Measurements from ENCODE around the gene CFHR4.
"Not testable (repeated sequence)": the region's sequence is repeated elsewhere in the genome, so short reads cannot be mapped to it uniquely, and the experiment has no call there.

The CFHR4 gene

DNA sequence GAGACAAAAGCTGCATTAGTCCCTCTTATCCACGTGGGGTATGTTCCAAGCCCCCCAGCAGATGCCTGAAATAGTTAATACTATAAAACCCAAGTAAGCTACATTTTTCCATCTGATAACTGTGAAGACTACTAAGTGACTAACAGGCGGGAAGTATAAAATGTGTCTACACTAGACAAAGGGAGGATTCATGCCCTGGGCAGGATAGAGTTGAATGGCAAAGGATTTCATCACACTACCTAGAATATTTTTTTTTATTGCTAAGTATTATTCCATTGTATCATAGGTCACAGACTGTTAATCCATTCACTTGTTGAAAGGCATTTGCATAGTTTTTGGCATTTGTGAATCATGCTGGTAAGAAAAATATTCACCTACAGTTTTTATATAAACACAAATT, 26.4 kb upstream of the CFHR4 start:
- DNase-seq (ENCODE audit: extremely low spot score), result no peak
- ChIA-PET POLR2A (no interaction called here), CTCF (no interaction called here)
- TF ChIP-seq, protein P1, sequence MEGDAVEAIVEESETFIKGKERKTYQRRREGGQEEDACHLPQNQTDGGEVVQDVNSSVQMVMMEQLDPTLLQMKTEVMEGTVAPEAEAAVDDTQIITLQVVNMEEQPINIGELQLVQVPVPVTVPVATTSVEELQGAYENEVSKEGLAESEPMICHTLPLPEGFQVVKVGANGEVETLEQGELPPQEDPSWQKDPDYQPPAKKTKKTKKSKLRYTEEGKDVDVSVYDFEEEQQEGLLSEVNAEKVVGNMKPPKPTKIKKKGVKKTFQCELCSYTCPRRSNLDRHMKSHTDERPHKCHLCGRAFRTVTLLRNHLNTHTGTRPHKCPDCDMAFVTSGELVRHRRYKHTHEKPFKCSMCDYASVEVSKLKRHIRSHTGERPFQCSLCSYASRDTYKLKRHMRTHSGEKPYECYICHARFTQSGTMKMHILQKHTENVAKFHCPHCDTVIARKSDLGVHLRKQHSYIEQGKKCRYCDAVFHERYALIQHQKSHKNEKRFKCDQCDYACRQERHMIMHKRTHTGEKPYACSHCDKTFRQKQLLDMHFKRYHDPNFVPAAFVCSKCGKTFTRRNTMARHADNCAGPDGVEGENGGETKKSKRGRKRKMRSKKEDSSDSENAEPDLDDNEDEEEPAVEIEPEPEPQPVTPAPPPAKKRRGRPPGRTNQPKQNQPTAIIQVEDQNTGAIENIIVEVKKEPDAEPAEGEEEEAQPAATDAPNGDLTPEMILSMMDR (IDR thresholded peaks at IDR 0.05; ENCODE audit: control extremely low read depth, extremely low read depth, low read depth, missing control alignments), result no peak

DNA sequence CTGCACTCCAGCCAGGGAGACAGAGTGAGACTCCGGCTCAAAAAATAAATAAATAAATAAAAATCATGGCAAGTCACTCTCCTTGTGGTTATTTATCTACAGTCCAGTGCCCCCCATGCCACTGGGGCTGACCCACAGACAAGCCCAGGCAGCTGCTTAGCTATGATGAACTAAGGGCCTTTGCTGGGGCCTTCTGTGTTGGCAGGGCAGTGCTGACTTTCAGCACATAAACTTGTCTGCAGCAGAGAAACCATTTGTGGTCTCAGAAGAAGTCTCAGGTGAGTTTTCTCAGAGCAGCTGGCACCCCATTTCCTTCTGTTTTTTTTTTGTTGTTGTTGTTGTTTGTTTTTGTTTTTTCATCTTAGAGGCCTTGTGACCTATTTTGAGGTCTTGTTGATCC, 20.9 kb upstream of the CFHR4 start:
- POLR2A ChIA-PET, result no interaction called here
- CTCF ChIA-PET, result no interaction called here
- TF ChIP-seq, protein P1 (IDR thresholded peaks at IDR 0.05; ENCODE audit: control extremely low read depth, extremely low read depth, low read depth, missing control alignments), result no peak

DNA sequence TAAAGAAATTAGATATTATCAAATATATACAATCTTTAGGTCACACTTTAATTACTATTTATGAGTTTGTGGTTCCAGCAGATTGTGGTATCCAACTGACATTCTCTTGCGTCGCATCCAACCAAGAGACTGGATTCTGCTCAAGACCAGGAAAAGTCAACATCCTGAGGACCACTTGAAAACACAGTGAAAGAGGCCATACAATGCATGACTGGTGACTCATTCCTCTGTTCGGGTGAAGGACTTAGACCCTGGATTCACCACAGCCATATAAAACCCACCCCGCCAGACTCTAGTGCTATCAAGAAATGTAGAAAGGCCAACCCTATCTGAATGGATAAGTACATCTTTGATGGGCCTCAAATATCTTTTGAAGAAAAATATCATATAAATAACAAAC, 14.5 kb upstream of the CFHR4 start:
- POLR2A ChIA-PET, result no interaction called here
- TF ChIP-seq, protein P1 (IDR thresholded peaks at IDR 0.05; ENCODE audit: control extremely low read depth, extremely low read depth, low read depth, missing control alignments), result no peak
- DNase-seq (ENCODE audit: extremely low spot score), result no peak
- CTCF ChIA-PET, result no interaction called here

More for the DNA sequence above, 20.9 kb upstream of the CFHR4 start:
- no peak for DNase-seq (ENCODE audit: extremely low spot score)

DNA sequence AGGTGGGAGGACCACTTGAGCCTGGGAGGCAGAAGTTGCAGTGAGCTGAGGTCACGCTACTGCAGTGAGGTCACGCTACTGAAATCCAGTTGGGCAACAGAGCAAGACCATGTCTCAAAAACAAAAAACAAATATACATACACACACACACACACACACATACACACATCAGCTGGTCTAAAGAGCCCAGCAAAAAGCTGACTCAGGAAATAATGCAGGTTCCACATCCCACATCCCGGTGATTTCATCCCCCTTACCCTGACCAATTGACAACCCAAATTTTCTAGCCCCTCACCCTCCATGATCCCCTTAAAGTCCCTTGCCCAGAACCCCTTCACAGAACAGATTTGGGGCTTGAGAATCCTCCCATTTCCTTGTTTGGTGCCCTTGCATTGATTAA, 11.9 kb upstream of the CFHR4 start:
- no peak for DNase-seq (ENCODE audit: extremely low spot score)
- TF ChIP-seq, protein P1 (IDR thresholded peaks at IDR 0.05; ENCODE audit: control extremely low read depth, extremely low read depth, low read depth, missing control alignments), result no peak
- CTCF ChIA-PET, result no interaction called here
- POLR2A ChIA-PET, result no interaction called here

DNA sequence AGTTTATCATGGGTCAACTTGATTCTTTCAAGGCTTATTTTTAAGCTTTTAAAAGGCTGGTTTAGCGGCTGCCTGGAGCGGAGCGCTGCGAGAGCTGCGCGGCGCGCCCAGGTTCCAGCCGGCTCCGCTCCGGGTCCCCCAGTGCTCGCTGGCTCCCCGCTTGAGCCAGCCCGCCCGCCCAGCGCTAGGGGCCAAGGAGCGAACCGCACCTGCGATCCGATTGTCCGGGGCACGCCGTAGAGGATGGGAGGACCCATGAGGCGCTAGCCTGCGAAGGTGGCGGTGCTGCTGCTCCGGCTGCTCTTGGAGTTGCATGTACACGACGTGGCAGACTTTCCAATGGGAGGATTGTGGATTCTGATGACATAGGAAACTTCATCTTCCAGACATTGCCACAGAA, 9.9 kb upstream of the CFHR4 start:
- ChIA-PET CTCF (interaction anchor here (1.5 kb wide), 1 partner anchor 22 kb away, joined by 3 read pairs; no protein-coding TSS in a partner anchor), POLR2A (no interaction called here)
- TF ChIP-seq, protein P1 (IDR thresholded peaks at IDR 0.05; ENCODE audit: control extremely low read depth, extremely low read depth, low read depth, missing control alignments), result no peak
- no peak for DNase-seq (ENCODE audit: extremely low spot score)

DNA sequence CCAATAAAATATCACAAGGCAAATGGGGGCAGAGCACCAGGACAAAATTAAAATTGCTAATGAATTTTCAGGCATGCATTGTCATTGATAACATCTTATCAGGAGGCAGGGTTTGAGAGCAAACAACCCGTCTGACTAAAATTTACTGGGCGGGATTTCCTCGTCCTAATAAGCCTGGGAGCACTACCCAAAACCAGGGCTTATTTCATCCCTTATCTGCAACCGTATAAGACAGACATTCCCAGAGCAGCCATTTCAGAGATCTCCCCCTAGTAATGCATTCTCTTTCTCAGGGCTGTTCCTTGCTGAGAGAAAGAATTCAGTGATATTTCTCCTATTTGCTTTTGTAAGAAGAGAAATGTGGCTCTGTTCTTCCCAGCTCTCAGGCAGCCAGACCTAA, 1.3 kb upstream of the CFHR4 start:
- DNase-seq (ENCODE audit: extremely low spot score); POLR2A ChIA-PET; CTCF ChIA-PET: not testable (repeated sequence)

DNA sequence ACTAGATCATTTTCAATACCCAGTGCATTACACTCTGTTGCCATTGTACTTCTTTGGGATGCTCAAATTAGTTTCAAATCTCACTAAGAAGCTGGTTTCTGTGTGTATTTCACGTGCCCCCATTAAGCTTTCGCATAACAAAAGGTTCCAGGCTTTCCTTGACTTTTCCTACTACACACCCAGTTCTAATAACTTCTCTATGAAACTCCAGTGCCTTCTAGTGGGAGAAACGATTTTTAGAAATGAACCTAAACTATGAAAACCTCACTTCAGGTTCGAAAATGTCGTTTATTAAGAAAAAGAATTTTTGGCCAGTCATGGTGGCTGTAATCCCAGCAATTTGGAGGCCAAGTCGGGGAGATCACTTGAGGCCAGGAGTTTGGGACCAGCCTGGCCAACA, 2.8 kb downstream of the CFHR4 start:
- TF ChIP-seq, protein P1 (IDR thresholded peaks at IDR 0.05; ENCODE audit: control extremely low read depth, extremely low read depth, low read depth, missing control alignments), result no peak
- no peak for DNase-seq (ENCODE audit: extremely low spot score)
- ChIA-PET CTCF (no interaction called here), POLR2A (no interaction called here)
